Activated T-cell treated with anti-CD3 and anti-CD28 coated beads, Interleukin-2, amount 50 U/mL, for 48 hours (primary cell): Measurements from ENCODE around the gene HBG2.
"Not testable (repeated sequence)": the region's sequence is repeated elsewhere in the genome, so short reads cannot be mapped to it uniquely, and the experiment has no call there.

Experiments used
- DNase-seq, 2 experiments: peaks; one replicate each; pipeline ENCODE4 v3.0.0-alpha.2; 2020

The HBG2 gene

DNA sequence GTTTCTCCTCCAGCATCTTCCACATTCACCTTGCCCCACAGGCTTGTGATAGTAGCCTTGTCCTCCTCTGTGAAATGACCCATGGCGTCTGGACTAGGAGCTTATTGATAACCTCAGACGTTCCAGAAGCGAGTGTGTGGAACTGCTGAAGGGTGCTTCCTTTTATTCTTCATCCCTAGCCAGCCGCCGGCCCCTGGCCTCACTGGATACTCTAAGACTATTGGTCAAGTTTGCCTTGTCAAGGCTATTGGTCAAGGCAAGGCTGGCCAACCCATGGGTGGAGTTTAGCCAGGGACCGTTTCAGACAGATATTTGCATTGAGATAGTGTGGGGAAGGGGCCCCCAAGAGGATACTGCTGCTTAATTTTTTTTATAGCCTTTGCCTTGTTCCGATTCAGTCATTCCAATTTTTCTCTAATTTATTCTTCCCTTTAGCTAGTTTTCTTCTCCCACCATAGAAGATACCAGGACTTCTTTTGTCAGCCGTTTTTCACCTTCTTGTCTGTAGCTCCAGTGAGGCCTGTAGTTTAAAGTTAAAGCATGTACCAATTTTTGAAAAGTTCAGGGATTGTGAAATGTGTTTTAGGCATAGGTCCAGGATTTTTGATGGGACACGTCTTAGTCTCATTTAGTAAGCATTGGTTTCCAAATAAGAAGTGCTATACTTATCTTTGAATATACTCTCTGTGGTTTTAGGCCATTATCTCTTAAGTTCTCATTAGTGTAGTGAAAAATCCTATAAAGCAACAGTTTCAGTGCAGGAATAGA, at the start of gene HBG2:
HBG2 (minus strand) TSS at position 136 of the 768 bp plus-strand sequence; CDS start at position 83, 53 bp downstream.
- DNase-seq = not testable (repeated sequence)

DNA sequence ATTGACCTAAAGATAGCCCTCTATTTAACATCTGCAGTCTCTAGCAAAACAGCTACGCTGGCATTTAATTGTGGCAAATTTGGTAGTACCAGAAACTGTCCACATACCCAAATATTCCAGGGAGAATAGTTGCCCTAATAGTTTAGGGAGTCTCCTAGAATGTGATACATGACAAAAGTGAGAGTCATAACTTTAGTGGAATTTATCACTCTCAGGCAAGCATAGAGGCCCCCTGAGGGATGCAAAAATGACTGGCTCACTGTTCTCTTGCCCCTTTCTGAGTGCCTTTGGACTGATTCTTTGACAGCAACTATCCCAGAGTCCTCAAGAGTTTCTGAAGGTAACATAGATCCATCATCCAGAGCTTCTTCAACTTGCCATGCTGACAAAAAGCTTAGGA, 49.5 kb upstream of the HBG2 start:
- no peak for DNase-seq

GRCh38 chr11:5303626-5304025, 49.0 kb upstream of the HBG2 start:
- DNase-seq = no peak

DNA sequence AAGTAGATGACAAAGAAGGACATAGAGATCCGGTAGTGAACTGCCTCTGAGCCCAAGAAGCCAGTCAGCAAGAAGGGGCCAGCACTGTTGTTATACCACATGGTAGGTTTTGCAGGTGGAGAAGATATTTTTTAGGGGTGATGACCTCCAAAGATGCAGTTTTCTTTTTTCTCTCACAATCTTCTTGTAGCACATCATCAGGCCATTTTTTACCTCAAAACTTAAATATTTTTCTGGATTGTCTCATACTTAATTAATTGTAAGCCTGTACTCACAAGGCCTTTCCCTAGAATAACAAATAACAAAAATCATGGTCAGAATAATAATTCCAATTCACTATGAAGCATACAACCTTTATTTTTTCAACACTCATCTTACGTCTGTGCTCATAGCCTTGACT, 47.3 kb upstream of the HBG2 start, which contains the start of gene OR51B4:
OR51B4 (minus strand) TSS at position 101 of the 400 bp plus-strand sequence; CDS start at position 101, 0 bp downstream.
- no peak for DNase-seq

DNA sequence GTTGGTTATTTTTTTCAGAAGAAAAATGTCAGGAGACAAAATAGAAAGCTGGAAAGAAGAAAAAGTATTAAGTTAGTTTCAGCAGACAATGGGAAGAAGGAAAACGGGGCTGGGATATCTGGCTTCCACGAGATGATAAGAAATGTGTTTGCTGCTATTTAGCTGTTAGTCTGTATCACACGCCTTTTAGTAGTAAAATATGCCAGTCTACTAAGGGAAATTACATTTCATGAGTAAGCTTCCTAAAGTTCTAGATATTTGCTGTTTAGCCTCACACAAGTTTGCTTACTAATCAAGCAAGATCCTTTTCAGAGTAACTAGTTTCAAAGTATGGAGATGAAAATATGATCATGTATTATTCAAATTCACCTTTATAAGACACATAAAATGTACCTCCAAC, 45.7 kb upstream of the HBG2 start:
- DNase-seq = no peak

- no peak for DNase-seq
Measured at GRCh38 chr11:5298451-5298850, 43.9 kb upstream of the HBG2 start.

DNA sequence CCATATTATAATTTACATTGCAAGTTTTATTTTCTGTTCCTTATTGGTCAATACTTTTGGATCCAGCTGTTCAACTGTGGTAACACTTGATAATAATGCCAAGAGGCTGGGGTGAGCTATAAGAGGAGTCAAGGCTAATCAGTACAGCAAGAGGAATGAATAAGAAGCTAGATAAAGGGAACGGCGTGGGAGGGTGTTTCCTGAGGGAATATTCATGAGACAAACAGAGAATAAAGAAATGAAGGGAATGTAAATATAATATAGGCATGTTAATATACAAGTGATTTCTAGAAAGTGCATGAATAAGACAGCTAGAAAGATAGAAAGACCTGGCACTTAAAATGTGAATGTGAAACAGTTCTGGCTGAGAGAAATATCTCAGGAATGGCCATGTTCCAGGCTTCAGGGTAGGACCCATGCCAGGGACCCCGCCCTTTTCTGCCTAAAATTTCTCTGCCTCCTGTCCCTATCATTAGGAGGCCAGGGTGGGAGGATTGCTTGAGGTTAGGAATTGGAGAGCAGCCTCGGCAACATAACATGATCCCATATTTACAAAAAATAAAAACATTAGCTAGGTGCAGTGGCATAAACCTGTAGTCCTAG, 43.2 kb upstream of the HBG2 start:
- no peak for DNase-seq

- not testable (repeated sequence) for DNase-seq
Measured at GRCh38 chr11:5294342-5294995, 39.9 kb upstream of the HBG2 start.

DNA sequence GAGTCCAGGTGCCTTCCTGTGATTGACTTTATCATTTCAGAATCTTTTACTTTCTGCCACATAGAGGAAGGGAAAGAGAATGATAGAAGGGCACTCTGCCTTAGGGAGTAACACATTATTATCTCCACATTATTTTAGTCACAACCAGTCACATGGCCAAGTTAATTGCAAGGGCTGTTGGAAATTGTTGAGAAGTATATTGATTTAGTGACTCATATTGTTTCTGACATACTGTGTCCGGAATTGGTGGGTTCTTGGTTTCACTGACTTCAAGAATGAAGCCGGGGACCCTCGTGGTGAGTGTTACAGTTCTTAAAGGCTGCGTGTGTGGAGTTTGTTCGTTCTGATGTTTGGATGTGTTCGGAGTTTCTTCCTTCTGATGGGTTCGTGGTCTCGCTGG, 38.4 kb upstream of the HBG2 start:
- DNase-seq = no peak

GRCh38 chr11:5291207-5291838, 36.7 kb upstream of the HBG2 start:
- no peak for DNase-seq

DNA sequence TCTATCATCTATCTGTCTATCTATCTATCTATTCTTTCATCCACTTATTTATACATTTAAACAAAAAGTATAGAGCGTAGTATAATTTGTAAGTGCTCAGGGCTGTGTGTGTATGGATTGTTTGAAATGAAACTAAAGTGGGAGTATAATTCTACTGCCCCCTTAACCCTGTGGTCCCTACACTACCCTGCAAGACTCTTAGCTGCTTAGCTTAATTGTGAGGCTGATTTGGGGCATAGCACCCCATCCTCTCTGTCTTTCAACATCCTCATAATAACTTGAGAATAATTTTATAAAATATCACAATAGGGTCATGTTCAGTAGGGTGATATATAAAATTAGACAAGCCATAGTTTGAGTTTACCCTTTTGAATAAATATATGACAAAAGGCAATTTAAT, 35.5 kb upstream of the HBG2 start:
- no peak for DNase-seq

DNA sequence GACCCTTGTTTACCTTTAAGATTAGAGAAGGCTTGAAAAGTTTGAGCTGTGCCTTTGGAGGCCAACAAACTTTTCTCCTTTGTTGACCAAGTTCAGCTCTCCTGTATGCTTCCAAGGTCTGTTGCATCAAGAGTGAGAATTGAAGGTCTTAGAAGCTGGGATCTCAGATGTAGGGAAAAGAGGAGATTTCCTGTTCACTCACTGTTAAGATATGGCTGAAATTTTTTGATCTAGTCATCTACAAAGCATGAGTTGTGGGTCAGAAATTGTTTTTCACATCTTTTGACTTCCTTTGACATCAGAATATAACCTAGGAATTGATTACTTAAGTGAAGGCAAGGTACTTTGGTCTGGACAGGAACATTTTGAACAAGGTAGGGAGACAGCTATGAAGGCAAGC, 35.1 kb upstream of the HBG2 start:
- no peak for DNase-seq

DNA sequence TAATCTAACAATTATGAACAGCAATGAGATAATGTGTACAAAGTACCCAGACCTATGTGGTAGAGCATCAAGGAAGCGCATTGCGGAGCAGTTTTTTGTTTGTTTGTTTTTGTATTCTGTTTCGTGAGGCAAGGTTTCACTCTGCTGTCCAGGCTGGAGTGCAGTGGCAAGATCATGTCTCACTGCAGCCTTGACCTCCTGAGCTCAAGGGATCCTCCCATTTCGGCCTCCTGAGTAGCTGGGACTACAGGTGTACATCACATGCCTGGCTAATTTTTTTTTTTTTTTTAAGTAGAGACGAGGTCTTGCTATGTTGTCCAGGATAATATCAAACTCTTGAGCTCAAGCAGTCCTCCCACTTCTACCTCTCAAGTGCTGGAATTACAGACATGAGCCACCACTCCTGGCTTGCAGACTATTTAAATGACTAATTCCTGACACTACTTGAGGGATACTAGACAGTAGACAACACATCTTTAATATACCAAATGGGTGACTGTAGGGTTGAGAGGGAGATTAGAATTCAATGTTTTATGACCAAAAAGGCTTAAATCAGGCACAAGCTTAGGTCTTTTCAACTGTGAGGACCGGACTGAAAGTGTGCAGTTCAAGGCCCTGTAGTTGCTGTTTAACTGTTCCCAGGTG, 34.4 kb upstream of the HBG2 start:
- DNase-seq = no peak

GRCh38 chr11:5288108-5288905, 33.7 kb upstream of the HBG2 start:
- no peak for DNase-seq

DNA sequence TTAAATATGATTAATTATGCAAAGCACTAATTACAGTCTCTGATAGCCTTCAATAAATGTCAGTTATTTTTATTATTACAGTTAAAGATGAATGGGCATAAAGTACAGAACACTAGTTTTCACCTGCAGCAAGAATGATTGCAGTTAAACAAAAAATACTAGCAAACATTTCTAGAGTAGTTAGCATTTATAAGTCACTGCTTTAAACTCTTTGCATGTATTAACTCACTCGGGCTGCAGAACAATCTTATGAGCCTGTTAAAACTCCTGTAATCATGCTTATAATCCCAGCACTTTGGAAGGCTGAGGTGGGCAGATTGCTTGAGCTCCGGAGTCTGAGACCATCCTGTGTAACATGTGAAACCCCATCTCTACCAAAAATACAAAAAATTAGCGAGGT, 32.3 kb upstream of the HBG2 start:
- DNase-seq = no peak

DNA sequence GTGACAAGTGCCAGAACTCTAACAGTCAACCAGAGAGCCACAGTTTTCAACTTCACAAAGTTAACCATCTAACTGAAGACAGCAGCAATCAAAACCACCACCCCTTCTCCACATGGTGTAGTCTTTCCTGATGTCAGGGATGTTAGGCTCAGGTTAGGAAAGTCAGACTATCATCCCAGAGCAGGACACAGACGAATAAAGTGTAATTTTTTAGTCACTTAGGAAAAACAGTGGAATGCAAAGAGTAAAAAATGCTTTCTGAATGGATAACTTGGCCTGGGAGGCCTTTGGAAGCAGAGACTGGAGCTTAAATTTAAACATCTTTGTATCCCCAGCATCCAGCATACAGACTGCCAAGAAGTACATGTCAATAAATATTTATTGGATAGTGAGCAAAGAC, 31.8 kb upstream of the HBG2 start:
- DNase-seq = no peak

DNA sequence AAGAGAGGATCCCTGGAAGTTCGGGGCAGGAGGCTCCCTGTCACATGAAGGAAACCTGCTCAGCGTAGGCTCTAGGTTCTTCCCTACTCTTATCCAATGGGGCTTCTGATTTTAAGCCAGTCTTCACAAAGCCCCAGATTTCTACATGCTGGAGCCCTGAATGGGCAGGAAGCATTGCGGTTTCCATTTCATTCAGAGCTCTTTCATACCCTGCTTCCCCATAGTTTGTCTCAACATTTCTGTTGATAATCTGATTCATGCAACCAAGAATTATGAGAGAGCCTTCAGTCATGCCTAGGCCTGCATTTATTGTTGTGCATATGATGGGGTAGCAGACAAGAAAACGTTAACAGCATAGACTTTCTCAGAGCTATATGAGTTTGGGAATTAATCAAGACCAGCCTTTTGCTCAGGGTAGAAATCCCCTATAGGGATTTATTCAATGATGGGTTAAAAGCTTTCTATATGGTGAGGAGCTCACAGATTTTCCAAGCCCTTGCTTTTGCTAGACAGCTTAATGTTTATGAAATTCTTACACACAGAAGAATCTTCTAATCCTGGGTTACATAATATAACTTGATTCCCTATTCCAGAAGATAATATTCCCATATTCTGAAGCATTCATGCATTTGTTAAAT, 31.2 kb upstream of the HBG2 start:
- no peak for DNase-seq

DNA sequence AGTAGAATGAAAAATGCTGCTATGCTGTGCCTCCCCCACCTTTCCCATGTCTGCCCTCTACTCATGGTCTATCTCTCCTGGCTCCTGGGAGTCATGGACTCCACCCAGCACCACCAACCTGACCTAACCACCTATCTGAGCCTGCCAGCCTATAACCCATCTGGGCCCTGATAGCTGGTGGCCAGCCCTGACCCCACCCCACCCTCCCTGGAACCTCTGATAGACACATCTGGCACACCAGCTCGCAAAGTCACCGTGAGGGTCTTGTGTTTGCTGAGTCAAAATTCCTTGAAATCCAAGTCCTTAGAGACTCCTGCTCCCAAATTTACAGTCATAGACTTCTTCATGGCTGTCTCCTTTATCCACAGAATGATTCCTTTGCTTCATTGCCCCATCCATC, 30.1 kb upstream of the HBG2 start:
- DNase-seq = no peak

DNA sequence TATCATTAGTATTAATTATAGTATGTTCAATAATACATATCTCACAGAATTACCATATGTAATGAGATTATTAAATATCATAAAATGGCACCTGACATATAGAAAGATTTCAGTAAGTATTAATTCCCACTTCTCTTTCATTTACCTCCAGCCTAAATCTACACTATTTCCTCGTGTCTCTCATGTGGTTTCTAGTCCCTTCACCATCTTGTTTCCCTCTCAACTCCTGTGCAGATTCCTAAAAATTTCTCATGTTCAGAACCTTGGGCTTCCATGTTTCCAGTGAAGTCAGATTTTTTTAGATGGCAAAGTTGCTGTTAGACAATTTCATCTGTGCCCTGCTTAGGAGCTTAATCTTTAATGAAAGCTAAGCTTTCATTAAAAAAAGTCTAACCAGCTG, 29.3 kb upstream of the HBG2 start:
- DNase-seq = no peak

DNA sequence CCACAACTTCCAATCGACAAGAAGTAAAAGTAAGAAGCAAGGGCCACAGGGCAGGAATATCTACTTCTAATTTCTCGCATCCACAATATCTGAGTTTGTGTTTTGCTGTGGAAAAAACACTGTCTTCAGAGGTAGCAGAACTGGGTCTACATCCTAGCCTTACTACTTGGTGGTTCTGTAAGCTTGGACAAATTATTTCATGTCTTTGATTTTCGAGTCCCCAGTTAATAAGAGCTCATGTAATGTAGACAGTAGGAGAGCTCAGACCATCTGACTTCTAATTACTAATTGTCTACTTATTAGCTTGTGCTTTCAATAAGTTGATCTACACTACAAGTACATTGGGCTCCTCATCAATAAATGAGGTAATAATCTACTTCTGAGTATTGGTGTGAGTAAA, 28.5 kb upstream of the HBG2 start:
- DNase-seq = no peak

GRCh38 chr11:5282628-5283027, 28.0 kb upstream of the HBG2 start:
- no peak for DNase-seq

DNA sequence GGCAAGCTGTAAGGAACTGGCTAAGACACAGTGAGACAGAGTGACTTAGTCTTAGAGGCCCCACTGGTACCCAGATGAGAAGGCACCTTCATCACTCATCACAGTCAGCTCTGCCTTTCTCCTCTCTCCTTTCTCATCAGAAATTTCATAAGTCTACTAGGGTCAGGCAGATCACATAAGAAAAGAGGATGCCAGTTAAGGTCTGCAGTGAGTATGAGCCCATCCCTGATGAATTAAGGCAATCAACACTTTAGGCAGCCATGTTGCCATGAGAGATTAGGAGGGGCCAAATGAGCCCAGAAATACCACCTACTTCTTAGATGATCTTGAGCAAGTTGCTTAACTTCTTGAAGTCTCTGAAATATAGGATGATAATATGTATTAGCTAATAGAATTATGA, 27.0 kb upstream of the HBG2 start:
- no peak for DNase-seq
